HT-29 (cell line): Measurements from ENCODE around the gene RNF187. TPM values are rescaled to one million over a fixed set of nuclear protein-coding genes. Genes with fewer than 3 reads are reported as not detected.

ENCODE experiments used
- DNase-seq: peaks from one replicate; pipeline ENCODE4 v3.0.0-alpha.2; 2015; ENCODE audit warnings: low spot score
- total RNA-seq: library from RNA; depleted of rRNA; stranded (reverse); fragments of >200 nt; shearing (Covaris generic); gene quantifications from 2 replicates; pipeline ENCODE4 v1.2.3, GENCODE V29; 2014

Gene RNF187
- total RNA-seq, 1 experiment from 2014 or later, result 34.0 TPM

DNA sequence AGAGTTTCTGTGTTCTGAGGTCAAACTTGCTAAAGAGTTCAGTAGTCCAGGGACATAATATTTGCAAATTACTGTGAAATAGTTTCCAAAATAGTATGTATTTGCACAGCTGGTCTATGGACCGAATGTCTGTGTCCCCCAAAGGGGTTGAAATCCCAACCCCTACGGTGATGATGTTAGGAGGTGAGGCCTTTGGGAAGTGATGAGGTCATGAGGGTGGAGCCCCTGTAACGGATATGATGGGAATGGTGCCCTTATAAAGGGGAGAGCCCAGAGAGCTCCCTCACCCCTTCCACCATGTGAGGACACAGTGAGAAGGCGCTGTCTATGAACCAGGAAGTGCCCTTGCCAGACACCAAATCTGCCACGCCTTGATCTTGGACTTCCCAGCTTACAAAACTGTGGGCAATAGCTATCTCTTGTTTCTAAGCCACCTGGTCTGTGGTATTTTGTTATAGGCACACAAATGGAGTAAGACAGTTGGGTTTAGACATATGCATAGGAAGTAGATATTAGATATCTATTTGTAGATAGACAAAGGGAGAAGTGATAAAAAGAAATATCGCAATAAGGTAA lies 21.7 kb downstream of the RNF187 start:
- DNase-seq, result no peak

- DNase-seq, result no peak
Measured at GRCh38 chr1:228510101-228510802, 23.1 kb downstream of the RNF187 start.

DNA sequence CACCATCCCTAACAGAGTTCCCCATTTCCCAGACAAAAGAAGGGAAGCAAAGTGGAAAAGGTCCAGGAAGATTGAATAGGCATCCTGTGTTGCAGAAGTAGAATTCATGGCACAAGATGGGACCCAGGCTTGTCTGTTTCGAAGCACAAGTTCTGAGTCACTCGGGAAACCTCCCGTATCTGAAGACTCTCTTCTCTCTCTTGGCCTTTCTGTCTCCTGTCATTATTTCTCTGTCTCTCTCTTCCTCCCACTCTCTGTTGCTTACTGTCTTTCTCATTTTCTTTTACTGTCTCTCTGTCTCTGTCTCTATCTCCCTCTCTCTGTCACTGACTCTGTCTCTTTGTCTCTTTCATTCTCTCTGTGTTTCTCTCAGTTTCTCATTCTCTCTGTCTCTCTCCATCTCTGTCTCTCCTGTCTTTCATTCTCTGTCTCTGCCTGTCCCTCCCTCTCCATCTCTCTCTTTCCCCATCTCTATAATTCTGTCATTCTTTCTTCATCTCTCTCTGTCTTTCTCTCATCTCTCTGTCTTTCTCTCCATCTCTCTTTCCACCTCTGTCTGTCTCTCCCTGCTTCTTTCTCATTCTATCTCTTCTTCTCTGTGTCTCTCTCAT lies 23.7 kb downstream of the RNF187 start:
- no peak for DNase-seq

DNA sequence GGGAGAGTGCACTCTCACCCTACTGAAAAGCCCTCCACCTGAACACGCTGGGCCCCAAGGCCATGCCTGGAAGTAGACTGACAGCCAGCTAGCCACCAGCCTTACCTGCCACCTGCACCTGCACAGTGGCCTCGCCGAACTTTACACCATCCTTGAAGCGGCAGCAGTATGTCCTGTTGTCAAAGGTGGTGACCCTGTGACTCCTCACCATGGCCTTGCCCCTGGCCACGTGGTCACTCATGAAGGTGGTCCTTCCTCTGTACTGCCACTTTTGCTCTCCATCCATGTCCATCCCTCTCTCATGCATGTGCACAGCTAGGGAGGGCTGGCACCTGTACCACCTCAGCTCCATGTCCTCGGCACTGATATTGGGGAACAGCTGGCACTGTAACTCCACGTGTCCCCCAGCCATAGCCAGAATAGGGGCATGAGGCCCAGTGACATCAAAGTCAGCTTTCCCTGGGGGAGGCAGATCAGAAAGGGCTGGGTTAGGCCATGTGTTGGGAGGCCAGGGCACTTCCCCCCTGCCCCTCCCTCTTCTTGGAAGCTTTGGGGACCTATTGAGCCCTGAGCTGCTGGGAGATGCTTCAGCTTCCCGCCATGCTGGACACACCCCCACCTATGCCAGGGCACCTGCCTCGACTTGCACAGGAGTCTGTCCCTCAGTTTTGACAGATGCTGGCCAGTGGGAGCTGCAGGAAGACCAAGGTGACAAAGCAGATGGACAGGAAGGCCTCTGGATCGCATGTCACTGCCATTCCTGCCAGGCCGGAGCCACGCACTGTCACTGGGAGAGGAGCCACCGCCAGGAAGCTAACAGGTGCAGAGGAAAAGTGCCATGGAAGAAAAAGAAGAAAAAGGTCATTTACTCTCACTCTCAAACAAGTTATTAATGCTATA lies 24.6 kb downstream of the RNF187 start:
- DNase-seq, result no peak

DNA sequence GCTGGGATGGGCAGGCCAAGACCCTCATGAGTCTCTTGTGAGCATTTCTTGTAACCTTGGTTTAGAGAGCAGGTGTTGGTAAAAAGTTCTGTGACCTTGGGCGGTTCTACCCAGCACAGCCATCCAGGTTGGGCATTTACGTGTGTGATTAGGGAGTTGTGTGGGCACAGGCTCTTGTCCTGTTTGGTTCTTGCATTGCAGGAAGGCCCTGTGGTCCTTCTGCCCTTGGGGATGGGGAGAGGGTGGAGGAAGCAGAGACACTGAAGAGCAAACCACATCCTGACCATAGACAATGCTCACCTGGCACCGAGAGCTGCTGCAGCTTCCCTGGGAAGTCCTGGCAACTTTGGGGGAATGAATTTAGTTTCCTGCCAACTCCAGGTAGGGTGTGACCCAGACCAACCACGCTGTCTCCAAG lies 25.6 kb downstream of the RNF187 start:
- DNase-seq, result no peak

DNA sequence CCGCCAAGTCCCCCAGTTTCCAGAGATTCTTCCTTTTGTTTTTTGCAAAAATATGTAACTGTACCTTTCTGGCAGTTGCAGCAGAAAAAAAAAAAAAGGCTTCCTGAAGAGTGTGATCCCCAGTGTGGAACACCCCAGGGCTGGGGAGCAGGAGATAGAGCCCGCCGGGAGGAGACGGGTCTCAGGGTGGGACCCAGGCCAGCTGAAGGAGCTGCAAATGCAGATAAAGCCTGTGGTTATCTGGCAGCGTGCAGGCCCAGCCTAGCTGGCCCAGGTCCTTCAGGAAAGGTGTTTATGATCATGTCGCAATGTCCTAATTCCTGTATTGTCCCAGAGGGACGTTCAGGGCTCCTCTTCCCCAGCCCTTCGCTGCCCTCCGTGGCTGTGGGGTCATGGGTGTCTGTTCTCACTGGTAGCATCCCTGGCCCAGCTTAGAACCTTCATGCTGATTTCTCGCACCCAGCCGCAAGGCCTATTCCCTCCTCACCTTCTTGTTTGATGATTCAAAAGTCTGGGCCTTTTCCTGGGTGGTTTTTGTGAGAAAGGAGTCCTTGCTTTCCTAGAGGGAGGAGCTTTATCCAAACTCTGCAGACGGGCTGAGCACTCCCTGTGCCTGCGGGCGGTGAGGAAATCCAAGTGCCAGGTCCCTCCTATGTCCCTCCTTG lies 26.2 kb downstream of the RNF187 start:
- no peak for DNase-seq

DNA sequence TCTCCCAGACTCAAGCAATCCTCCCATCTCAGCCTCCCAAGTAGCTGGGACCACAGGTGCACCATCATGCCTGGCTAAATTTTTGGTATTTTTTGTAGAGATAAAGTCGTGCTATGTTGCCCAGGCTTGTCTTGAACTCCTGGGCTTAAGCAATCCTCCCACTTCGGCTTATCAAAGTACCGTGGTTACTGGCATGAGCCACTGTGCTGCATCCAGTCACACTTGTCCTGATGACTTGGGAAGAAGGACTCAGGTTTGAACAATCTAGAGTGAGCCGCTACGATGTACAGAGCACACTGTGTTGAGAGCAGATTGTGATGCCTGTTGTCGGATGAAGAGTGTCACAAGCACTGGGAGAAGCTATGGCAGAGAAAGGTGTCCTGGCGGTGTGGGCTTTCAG lies 27.2 kb downstream of the RNF187 start:
- no peak for DNase-seq

DNA sequence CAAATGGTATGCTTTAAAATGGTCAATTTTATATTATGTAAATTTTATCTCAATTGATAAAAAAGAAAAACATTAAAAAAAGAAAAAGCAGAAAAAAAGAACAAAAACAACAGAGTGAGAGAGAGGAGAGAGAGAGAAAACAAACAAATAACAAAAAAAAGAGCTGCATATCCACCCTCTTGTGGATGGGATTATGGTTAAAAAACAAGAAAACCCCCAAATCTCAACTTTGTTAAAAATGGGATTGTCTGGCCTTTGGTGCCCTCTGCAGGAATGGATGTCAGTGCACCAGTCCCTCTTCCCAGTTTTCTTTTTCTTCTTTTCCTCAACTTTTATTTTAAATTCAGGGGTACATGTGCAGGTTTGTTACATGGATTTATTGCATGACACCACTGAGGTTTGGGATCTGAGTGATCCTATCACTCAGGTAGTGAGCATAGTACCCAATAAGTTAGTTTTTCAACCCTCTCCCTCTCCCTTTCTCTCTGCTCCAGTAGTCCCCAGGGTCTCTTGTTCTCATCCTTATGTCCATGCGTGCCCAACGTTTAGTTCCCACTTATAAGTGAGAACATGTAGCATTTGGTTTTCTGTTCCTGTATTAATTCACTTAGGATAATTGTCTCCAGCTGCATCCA lies 28.1 kb downstream of the RNF187 start:
- DNase-seq, result peak; percentile 37

- DNase-seq, result no peak
Measured at GRCh38 chr1:228517655-228518054, 30.5 kb downstream of the RNF187 start.

GRCh38 chr1:228527596-228527995 lies 40.4 kb downstream of the RNF187 start:
- no peak for DNase-seq

GRCh38 chr1:228528612-228529011 lies 41.4 kb downstream of the RNF187 start:
- no peak for DNase-seq

DNA sequence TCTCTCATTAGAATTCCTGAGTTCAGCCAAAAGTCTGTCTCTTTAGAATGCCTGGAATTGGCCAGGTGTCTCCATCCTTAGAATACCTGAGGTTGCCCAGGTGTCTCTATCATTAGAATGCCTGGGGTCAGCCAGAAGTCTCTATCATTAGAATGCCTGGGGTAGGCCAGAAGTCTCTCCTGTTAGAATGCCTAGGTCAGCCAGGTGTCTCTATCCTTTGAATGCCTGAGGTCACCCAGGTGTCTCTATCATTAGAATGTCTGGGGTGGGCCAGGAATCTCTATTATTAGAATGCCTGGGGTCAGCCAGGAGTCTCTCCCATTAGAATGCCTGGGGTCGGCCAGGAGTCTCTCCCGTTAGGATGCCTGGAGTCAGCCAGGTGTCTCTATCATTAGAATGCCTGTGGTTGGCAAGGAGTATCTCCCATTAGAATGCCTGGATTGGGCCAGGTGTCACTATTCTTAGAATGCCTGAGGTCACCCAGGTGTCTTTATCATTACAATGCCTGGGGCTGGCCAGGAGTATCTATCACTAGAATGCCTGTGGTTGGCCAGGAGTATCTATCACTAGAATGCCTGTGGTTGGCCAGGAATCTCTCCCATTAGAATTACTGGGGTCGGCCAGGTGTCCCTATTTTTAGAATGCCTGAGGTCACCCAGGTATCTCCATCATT lies 43.0 kb downstream of the RNF187 start:
- no peak for DNase-seq

DNA sequence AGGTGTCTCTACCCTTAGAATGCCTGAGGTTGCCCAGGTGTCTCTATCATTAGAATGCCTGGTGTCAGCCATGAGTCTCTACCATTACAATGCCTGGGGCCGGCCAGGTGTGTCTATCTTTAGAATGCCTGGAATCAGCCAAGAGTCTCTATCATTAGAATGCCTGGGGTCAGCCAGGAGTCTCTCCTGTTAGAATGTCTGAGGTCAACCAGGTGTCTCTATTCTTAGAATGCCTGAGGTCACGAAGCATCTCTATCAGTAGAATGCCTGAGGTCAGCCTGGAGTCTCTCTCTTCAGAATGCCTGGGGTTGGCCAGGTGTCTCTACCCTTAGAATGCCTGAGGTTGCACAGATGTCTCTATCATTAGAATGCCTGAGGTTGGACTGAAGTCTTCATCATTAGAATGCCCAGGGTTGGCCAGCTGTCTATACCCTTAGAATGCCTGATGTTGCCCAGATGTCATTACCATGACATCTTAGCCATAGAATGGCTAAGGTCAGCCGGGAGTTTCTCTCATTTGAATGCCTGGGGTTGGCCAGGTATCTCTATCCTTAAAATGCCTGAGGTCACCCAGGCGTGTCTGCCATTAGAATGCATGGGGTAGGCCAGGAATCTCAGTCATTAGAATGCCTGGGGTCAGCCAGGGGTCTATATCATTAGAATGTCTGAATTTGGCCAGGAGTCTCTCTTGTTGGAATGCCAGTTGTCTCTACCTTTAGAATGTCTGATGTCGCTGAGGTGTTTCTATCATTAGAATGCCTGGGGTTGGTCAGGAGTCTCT lies 44.0 kb downstream of the RNF187 start:
- no peak for DNase-seq

DNA sequence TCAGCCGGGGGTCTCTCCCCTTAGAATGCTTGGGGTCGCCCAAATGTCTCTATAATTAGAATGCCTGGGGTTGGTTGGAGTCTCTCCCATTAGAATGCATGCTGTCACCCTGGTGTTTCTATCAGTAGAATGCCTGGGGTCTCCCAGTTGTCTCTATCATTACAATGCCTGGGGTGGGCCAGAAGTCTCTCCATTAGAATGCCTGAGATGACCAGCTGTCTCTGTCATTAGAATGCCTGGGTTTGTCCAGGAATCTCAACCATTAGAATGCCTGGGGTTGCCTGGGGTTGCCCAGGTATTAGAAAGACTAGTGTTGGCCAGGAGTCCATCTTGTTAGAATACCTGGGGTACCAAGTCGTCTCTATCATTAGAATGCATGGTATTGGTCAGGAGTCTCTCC lies 51.6 kb downstream of the RNF187 start:
- DNase-seq, result no peak

DNA sequence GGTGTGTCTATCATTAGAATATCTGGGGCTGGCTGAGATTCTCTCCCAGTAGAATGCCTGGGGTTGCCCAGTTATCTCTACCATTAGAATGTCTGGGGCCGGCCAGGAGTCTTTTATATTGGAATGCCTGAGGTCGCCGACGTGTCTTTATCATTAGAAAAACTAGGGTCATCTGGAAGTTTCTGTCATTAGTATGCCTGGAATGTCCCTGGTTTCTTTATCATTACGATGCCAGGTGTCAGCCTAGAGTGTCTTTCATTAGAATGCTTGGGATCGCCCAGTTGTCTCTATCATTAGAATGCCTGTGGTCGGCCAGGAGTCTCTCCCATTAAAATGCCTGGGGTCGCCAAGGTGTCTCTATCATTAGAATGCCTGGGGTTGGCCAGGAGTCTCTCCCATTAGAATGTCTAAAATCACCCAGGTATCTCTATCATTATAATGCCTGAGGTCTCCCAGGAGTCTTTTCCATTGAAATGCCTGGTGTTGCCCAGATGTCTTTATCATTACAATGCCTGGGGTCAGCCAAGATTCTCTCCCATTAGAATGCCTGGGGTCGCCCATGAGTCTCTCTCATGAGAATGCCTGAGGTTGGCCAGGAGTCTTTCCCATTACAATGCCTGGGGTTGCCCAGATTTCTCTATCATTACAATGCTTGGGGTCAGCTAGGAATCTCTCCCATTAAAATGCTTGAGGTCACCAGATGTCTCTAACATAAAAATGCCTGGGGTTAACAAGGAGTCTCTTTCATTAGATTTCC lies 53.2 kb downstream of the RNF187 start:
- DNase-seq, result no peak

DNA sequence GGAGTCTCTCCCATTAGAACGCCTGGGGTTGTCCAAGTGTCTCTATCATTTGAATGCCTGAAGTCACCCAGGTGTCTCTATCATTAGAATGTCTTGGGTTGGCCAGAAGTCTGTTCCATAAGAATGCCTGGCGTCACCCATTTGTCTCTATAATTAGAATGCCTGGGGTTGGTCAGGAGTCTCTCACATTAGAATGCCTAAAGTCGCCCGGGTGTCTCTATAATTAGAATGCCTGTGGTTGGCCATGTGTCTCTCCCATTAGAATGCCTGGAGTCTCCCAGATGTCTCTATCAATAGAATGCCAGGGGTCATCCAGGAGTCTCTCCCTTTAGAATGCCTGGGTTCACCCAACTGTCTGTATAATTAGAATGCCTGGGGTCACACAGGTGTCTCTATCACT lies 54.5 kb downstream of the RNF187 start:
- DNase-seq, result no peak

- DNase-seq, result no peak
Measured at GRCh38 chr1:228542376-228542775, 55.2 kb downstream of the RNF187 start.

- DNase-seq, result no peak
Measured at GRCh38 chr1:228542981-228543380, 55.8 kb downstream of the RNF187 start.

DNA sequence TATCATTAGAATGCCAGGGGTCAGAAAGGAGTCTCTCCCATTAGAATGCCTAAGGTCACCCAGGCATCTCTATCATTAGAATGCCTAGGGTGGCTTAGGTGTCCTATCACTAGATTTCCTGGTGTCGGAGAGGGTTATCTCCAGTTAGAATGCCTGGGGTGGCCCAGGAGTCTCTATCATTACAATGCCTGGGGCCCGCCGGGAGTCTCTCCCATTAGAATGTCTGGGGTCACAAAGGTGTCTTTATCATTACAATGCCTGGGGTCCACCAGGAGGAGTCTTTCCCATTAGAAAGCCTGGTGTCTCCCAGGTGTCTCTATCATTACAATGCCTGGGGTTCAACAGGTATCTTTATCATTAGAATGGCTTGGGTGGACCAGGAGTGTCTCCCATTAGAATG lies 56.2 kb downstream of the RNF187 start:
- no peak for DNase-seq
